Putamen (tissue), 1 donor: ENCODE data around the gene ELAVL3.
A peak's percentile ranks its signal among the peaks of the same experiment; 100 is the strongest.
"Not testable (repeated sequence)": the region's sequence is repeated elsewhere in the genome, so short reads cannot be mapped to it uniquely, and the experiment has no call there.

ENCODE experiments used
- DNase-seq: peaks from one replicate; pipeline ENCODE4 v3.0.0-alpha.2; 2016; ENCODE audit warnings: low spot score

Gene ELAVL3

DNA sequence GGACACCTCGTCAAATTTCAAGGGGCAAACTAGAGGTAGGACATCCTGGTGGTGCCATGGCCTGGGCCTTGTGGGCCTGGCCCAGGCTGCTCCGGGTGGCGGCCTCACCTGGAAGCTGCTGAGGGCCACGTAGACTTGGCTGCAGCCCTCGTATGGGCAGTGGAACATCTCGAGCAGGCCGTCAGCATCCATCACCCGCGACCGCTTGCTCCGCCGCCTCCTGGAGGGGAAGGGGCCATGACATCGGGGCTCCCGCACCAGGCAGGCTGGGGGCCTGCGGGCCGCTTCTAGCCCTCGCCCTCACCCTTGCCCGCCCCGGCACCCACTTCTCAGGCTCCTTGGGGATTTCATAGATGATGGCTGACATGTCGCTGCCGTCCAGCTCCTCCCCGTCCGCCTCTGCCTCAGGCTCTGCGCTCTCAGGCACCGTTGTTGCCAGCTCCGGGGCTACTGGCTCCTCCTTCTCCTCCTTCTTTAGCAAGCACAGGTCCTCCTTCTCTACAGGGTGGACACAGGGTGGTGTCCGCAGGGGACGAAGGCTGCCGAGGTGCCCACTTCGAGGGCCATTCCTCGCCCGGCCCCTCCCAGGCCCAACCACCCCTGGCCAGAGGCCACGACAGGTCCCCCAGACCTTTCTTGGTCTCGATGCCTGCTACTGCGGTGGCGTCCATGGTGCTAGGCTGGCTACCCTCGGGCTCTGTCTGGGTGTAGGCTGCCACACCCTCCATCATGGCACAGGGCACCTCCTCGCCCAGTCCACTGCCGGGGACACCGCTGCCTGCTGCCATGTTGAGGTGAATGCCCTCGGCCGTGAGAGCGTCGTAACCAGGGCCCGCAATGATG is 6.0 kb upstream of the ELAVL3 start:
- DNase-seq, result no peak

GRCh38 chr19:11485245-11485837 is 4.5 kb upstream of the ELAVL3 start:
- no peak for DNase-seq

DNA sequence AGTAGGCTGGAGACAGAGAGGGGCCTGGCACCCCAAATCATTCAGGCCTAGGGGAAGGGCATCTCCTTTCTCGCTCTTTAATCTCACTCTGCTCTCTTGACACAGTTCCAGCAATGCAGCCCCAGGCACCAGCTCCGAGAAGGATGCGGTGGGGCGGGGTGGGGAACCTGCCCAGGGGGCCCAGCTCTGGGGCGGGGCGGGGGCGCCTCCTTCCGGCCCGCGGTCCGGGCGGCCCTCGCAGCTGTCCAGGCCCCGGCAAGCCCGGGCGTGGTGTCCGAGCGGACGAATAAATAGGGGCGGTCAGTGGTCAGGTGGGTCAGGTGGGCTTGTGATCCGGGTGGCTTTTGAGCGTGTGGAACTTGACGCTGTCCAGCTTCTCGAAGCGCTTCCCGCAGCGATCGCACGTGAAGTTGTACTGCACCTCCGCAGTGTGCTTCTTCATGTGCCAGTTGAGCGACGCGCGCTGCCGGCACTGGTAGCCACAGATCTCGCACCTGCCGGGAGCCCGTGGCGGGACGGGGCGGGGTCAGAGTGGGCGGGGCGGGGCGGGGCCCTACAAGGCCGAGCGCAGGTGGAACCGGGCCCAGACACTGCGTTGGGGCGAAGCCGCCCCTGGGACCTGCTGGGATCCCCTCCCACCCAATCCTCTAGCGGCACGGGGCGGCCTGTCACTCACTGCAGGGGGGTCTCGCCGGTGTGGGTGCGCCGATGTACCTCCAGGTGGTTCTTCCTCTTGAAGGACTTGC is 2.7 kb upstream of the ELAVL3 start:
- no peak for DNase-seq

DNA sequence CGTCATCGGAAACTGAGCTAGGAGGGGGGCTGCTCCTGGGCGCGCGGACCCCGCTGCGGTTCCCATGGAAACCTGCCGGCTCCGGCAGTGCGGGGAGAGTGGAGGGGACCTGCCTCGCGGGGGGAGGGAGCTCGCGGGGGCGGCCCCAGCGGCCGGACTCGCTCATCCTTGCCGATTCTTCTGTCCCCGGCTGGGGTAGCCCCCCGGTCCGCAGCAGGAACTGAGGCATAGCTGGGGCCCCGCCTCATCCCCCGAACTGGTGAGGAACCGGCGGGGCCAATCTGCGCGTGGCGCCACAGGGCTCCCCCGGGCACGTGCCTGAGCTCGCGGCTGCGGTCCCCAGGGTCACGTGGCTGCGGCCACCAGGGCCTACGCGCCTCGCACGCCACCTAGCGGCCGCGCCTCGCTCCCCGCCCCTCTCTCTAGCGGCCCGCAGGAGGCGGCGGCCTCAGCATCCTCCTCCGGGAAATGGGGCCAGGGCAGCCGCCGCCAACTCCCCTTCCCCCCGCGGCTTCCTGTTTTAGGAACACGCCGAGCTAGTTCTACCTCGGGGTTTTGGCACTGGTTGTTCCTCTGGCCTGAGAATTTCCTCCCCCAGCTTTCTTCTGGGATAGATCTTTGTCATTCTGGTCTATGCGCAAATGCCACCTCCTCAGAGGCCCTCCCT is 1.7 kb upstream of the ELAVL3 start:
- peak; percentile 83 for DNase-seq

GRCh38 chr19:11481534-11482383 is 913 bp upstream of the ELAVL3 start:
- DNase-seq, result peak; percentile 98

- DNase-seq, result no peak
These were observed 740 bp downstream of the ELAVL3 start for GRCh38 chr19:11479898-11480714.

DNA sequence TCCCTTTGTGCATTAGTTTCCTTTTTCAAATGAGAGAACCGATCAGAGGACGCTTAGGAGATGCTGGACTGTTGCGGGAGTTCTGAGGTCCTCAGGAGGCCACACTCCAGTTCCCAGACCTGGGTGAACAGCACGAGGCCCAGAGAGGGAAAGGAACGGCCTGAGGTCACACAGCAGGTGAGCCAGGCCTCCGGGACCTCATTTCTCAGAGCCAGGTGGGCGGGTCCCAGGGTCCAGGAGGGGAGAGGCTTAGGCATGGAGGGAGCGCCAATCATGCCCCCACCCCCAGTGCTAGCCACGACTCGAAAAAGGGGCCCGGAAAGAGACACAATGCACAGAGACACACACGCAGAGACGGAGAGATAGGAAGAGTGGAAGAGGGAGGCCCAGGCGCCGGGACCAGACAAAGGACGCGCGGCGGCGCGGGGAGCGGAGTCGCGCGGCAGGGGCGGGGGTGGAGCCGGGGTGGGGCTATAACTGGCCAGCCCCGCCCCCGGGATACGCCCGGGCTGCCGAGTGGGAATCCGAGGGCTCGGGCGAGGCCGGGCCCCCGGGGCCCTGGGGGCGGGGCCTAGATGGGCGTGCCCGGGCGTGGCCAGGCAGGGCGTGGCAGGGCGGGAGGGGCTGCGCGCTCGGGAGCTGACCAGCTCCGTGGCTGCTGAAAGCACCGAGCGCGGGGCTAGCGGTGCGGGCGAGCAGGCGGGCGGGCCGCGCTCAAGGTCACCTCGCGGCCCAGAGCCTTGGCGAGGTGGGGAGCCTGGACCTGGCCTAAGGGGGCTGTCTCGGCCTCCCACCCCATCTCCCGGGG is 1.6 kb downstream of the ELAVL3 start:
- DNase-seq, result peak; percentile 85

GRCh38 chr19:11478167-11479089 is 2.4 kb downstream of the ELAVL3 start:
- DNase-seq, result peak; percentile 49

GRCh38 chr19:11475861-11476260 is 5.0 kb downstream of the ELAVL3 start:
- DNase-seq, result no peak

DNA sequence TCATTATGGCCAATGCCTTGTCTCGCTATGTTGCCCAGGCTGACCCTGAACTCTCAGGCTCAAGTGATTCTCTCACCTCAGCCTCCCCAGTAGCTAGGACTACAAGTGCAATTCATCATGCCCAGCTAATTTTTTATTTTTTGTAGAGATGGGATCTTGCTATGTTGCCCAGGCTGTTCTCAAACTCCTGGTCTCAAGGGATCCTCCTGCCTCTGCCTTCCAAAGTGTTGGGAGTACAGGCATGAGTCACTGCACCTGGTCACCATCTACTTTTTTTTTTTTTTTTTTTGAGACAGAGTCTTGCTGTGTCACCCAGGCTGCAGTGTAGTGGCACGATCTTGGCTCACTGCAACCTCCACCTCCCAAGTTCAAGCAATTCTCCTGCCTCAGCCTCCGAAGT is 5.5 kb downstream of the ELAVL3 start:
- DNase-seq, result not testable (repeated sequence)

- no peak for DNase-seq
These were observed 7.1 kb downstream of the ELAVL3 start for GRCh38 chr19:11473725-11474124.

GRCh38 chr19:11468266-11468845 is 12.5 kb downstream of the ELAVL3 start:
- DNase-seq, result not testable (repeated sequence)

GRCh38 chr19:11465600-11465999 is 15.2 kb downstream of the ELAVL3 start:
- no peak for DNase-seq

- no peak for DNase-seq
These were observed 16.2 kb downstream of the ELAVL3 start for GRCh38 chr19:11464333-11465265.

GRCh38 chr19:11463391-11463790 is 17.5 kb downstream of the ELAVL3 start:
- no peak for DNase-seq

GRCh38 chr19:11461453-11461852 is 19.4 kb downstream of the ELAVL3 start:
- DNase-seq, result no peak

DNA sequence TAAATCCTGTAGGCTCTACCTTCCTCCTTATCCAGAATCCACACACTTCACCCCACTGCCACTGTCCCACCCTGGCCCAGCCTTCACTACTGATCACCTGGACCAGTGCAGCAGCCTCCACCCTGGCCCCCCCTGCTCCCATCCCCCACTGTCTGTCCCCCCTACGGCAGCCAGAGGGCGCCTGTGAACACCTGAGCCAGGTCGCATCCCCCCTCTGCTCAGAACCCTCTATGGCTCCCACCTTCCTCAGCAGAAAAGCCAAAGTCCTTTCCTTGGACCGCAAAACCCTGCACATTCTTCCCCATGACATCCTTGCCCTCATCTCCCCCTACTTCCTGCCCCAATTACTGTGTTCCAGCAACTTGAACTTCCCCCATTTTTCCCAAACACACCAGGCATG is 20.6 kb downstream of the ELAVL3 start:
- no peak for DNase-seq
